WTC11 (cell line): ENCODE data around the gene NDUFAF7. TPM values are rescaled to one million over a fixed set of nuclear protein-coding genes. Genes with fewer than 3 reads are reported as not detected.
"Not testable (repeated sequence)": the region's sequence is repeated elsewhere in the genome, so short reads cannot be mapped to it uniquely, and the experiment has no call there.

Experiments used
- ATAC-seq: fragments of 200-7000 bp; cut with Tn5 transposase; 2 replicates; pipeline ENCODE4 v1.10.0; 2021; ENCODE audit warnings: mild to moderate bottlenecking, moderate library complexity
- CTCF ChIA-PET: fragments of 300-600 bp; sonication (Branson Sonifier 250); formaldehyde crosslinking; loops from one replicate; lab custom pipeline; 2021; ENCODE audit warnings: antibody characterized with exemption; lab: Charles Lee
- POLR2A ChIA-PET: fragments of 350-600 bp; sonication (Branson Sonifier 250); formaldehyde crosslinking; loops from one replicate; lab custom pipeline; 2021; ENCODE audit warnings: antibody characterized with exemption; lab: Charles Lee
- DNase-seq: peaks from one replicate; pipeline ENCODE4 v3.0.0; 2021; ENCODE audit warnings: low spot score
- H3K27ac Mint-ChIP-seq: 2 replicates; pipeline ENCODE4 v1.8.0; 2021; ENCODE audit warnings: mixed read lengths
- H3K27me3 Mint-ChIP-seq: 2 replicates; pipeline ENCODE4 v1.8.0; 2021; ENCODE audit warnings: low read depth, mild to moderate bottlenecking, moderate library complexity, mixed read lengths
- H3K36me3 Mint-ChIP-seq: 2 replicates; pipeline ENCODE4 v1.8.0; 2021; ENCODE audit warnings: mixed read lengths
- H3K4me1 Mint-ChIP-seq: 2 replicates; pipeline ENCODE4 v1.8.0; 2022; ENCODE audit warnings: mixed read lengths
- H3K4me3 Mint-ChIP-seq: 2 replicates; pipeline ENCODE4 v1.8.0; 2021; ENCODE audit warnings: mild to moderate bottlenecking, moderate library complexity, mixed read lengths
- H3K9me3 Mint-ChIP-seq: 2 replicates; pipeline ENCODE4 v1.8.0; 2021; ENCODE audit warnings: mixed read lengths
- CBFB ChIP-seq: sonication (generic); formaldehyde crosslinking; IDR thresholded peaks from 2 replicates; pipeline ENCODE4 v1.8.1; 2022; ENCODE audit warnings: mild to moderate bottlenecking, low read depth, missing genetic modification reagents
- ELF4 ChIP-seq: sonication (generic); formaldehyde crosslinking; IDR thresholded peaks from 2 replicates; pipeline ENCODE4 v1.8.1; 2022; ENCODE audit warnings: low read depth, mild to moderate bottlenecking, moderate library complexity, missing genetic modification reagents
- ESRRA ChIP-seq: sonication (generic); formaldehyde crosslinking; IDR thresholded peaks from 2 replicates; pipeline ENCODE4 v1.8.1; 2022; ENCODE audit warnings: mild to moderate bottlenecking, missing genetic modification reagents, borderline replicate concordance
- FOXP1 ChIP-seq: sonication (generic); formaldehyde crosslinking; IDR thresholded peaks from 2 replicates; pipeline ENCODE4 v1.8.0; 2022; ENCODE audit warnings: missing genetic modification reagents, mild to moderate bottlenecking, moderate library complexity, borderline replicate concordance
- GTF2I ChIP-seq: fragments of 250-450 bp; sonication (Bioruptor Pico); conservative IDR thresholded peaks from 2 replicates; pipeline ENCODE4 v1.4.0; 2021; ENCODE audit warnings: mild to moderate bottlenecking
- NR2C2 ChIP-seq: sonication (generic); formaldehyde crosslinking; IDR thresholded peaks from 2 replicates; pipeline ENCODE4 v1.8.0; 2022; ENCODE audit warnings: mild to moderate bottlenecking, missing genetic modification reagents
- ZNF121 ChIP-seq: sonication (generic); formaldehyde crosslinking; IDR thresholded peaks from 2 replicates; pipeline ENCODE4 v1.8.0; 2023; ENCODE audit warnings: missing genetic modification reagents
- ZNF396 ChIP-seq: fragments of 250-450 bp; sonication (Bioruptor Pico); IDR thresholded peaks from 2 replicates; pipeline ENCODE4 v1.8.0; 2021; ENCODE audit warnings: mild to moderate bottlenecking, moderate library complexity, borderline replicate concordance
- ZNF416 ChIP-seq: fragments of 250-450 bp; sonication (Bioruptor Pico); IDR thresholded peaks from 2 replicates; pipeline ENCODE4 v1.9.0; 2021; ENCODE audit warnings: mild to moderate bottlenecking, inconsistent platforms
- total RNA-seq: library from RNA; stranded (reverse); gene quantifications from 3 replicates; pipeline ENCODE4 v1.2.3, GENCODE V29; 2021
- TF ChIP-seq, protein P1 (sequence below): sonication (generic); formaldehyde crosslinking; IDR thresholded peaks from 2 replicates; pipeline ENCODE4 v1.8.1; 2023; ENCODE audit warnings: mild to moderate bottlenecking, moderate library complexity, missing genetic modification reagents
- TF ChIP-seq, protein P2 (sequence below): sonication (generic); formaldehyde crosslinking; IDR thresholded peaks from 2 replicates; pipeline ENCODE4 v1.8.1; 2022; ENCODE audit warnings: mild to moderate bottlenecking, missing genetic modification reagents, moderate library complexity, borderline replicate concordance
- TF ChIP-seq, protein P3 (sequence below): fragments of 250-450 bp; sonication (Bioruptor Pico); IDR thresholded peaks from 2 replicates; pipeline ENCODE4 v1.8.0; 2021; ENCODE audit warnings: mild to moderate bottlenecking
- TF ChIP-seq, protein P4 (sequence below): sonication (generic); formaldehyde crosslinking; IDR thresholded peaks from 2 replicates; pipeline ENCODE4 v1.8.1; 2023; ENCODE audit warnings: mild to moderate bottlenecking, missing genetic modification reagents, moderate library complexity
- TF ChIP-seq, protein P5 (sequence below): sonication (generic); formaldehyde crosslinking; conservative IDR thresholded peaks from 2 replicates; pipeline ENCODE4 v1.8.1; 2023; ENCODE audit warnings: mild to moderate bottlenecking, low read depth, missing genetic modification reagents, moderate library complexity
- TF ChIP-seq, protein P6 (sequence below): sonication (generic); formaldehyde crosslinking; IDR thresholded peaks from 2 replicates; pipeline ENCODE4 v1.8.1; 2022; ENCODE audit warnings: low read depth, missing genetic modification reagents, borderline replicate concordance
- TF ChIP-seq, protein P7 (sequence below): sonication (generic); formaldehyde crosslinking; IDR thresholded peaks from 2 replicates; pipeline ENCODE4 v1.8.0; 2022; ENCODE audit warnings: mild to moderate bottlenecking, missing genetic modification reagents
- TF ChIP-seq, protein P8 (sequence below): sonication (generic); formaldehyde crosslinking; IDR thresholded peaks from 2 replicates; pipeline ENCODE4 v1.8.0; 2023; ENCODE audit warnings: mild to moderate bottlenecking, missing genetic modification reagents

NDUFAF7 gene
- total RNA-seq, 1 experiment from 2014 or later: 57.8 TPM

DNA sequence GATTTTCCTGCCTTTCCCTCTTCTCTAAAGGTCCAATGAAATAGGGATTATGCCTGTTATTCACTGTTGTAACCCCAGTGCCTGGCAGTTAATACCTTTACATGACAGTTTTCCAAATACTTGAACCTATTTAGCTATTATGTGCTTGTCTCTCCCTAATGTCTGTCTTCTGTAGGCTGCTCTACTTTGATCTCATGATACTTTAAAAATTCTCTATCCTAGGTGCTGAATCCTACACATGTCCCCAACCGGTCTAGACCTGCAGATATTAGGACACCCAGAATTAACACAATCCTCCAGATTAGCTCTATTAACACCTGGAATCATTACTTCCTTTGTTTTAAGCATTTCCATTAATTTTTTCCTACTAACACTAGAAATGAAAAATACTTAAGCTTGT is 7.4 kb upstream of the NDUFAF7 start (continued):
- TF ChIP-seq, protein P1, sequence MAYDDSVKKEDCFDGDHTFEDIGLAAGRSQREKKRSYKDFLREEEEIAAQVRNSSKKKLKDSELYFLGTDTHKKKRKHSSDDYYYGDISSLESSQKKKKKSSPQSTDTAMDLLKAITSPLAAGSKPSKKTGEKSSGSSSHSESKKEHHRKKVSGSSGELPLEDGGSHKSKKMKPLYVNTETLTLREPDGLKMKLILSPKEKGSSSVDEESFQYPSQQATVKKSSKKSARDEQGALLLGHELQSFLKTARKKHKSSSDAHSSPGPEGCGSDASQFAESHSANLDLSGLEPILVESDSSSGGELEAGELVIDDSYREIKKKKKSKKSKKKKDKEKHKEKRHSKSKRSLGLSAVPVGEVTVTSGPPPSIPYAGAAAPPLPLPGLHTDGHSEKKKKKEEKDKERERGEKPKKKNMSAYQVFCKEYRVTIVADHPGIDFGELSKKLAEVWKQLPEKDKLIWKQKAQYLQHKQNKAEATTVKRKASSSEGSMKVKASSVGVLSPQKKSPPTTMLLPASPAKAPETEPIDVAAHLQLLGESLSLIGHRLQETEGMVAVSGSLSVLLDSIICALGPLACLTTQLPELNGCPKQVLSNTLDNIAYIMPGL (CRISPR knock-in tag): no peak
- TF ChIP-seq ZNF121 (CRISPR knock-in tag): no peak
- no peak for TF ChIP-seq NR2C2 (CRISPR knock-in tag)

DNA sequence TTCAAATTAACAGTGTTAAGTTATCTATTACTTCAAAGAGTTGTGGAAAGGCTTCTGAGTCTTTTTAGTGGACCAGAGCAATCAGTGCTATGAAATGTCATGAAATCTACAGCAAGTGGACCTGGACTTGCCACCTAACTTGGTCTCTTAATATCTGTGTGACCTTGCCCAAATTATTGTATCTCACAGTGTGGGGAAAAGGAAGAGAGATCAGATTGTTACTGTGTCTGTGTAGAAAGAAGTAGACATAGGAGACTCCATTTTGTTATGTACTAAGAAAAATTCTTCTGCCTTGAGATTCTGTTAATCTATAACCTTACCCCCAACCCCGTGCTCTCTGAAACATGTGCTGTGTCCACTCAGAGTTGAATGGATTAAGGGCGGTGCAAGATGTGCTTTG is 6.3 kb upstream of the NDUFAF7 start:
- H3K9me3 Mint-ChIP-seq, POLR2A ChIA-PET, ATAC-seq, DNase-seq, CTCF ChIA-PET, H3K27me3 Mint-ChIP-seq: not testable (repeated sequence)
- Mint-ChIP-seq H3K36me3 (peaks cover 68% of the 10 kb centered on the region), H3K4me1 (peaks cover 67% of the 10 kb centered on the region), H3K4me3 (peak overlapping the region; percentile 54), H3K27ac (peak overlapping the region; percentile 96)

DNA sequence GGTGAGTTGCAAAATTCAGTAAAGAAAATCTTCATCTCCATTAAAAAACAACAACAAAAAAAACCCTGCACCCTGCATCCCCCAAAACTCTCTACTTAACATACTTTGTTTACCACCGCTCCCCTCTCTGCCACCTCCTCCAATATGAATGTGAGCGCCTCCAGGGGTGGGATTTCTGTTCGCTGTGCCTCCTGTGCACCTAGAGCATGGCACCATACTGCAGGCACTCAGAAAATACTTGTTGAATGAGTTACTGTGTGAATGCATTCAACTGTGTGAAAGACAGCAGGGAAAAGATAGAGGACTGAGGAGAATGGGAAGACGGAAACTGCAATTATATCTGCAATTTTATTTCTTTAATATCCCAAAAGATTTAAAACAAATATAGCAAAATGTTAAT is 4.6 kb upstream of the NDUFAF7 start:
- Mint-ChIP-seq H3K27me3 (no peaks in the 10 kb centered on the region), H3K4me3 (peak overlapping the region; percentile 70), H3K27ac (peak overlapping the region; percentile 98), H3K36me3 (peaks cover 51% of the 10 kb centered on the region), H3K9me3 (no peaks in the 10 kb centered on the region), H3K4me1 (peaks cover 67% of the 10 kb centered on the region)
- CTCF ChIA-PET: no interaction called here
- POLR2A ChIA-PET: no interaction called here
- ATAC-seq: peak; percentile 24
- no peak for DNase-seq
- TF ChIP-seq, protein P2, sequence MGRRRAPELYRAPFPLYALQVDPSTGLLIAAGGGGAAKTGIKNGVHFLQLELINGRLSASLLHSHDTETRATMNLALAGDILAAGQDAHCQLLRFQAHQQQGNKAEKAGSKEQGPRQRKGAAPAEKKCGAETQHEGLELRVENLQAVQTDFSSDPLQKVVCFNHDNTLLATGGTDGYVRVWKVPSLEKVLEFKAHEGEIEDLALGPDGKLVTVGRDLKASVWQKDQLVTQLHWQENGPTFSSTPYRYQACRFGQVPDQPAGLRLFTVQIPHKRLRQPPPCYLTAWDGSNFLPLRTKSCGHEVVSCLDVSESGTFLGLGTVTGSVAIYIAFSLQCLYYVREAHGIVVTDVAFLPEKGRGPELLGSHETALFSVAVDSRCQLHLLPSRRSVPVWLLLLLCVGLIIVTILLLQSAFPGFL (CRISPR knock-in tag): no peak
- TF ChIP-seq, protein P1 (CRISPR knock-in tag): no peak
- TF ChIP-seq ZNF396 (no peak), GTF2I (no peak), FOXP1 (CRISPR knock-in tag) (no peak), ZNF416 (CRISPR knock-in tag) (no peak), ESRRA (CRISPR knock-in tag) (no peak), CBFB (CRISPR knock-in tag) (no peak), ELF4 (CRISPR knock-in tag) (no peak)
- TF ChIP-seq, protein P3, sequence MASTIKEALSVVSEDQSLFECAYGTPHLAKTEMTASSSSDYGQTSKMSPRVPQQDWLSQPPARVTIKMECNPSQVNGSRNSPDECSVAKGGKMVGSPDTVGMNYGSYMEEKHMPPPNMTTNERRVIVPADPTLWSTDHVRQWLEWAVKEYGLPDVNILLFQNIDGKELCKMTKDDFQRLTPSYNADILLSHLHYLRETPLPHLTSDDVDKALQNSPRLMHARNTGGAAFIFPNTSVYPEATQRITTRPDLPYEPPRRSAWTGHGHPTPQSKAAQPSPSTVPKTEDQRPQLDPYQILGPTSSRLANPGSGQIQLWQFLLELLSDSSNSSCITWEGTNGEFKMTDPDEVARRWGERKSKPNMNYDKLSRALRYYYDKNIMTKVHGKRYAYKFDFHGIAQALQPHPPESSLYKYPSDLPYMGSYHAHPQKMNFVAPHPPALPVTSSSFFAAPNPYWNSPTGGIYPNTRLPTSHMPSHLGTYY (CRISPR knock-in tag): no peak
- TF ChIP-seq, protein P4, sequence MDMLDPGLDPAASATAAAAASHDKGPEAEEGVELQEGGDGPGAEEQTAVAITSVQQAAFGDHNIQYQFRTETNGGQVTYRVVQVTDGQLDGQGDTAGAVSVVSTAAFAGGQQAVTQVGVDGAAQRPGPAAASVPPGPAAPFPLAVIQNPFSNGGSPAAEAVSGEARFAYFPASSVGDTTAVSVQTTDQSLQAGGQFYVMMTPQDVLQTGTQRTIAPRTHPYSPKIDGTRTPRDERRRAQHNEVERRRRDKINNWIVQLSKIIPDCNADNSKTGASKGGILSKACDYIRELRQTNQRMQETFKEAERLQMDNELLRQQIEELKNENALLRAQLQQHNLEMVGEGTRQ (CRISPR knock-in tag): no peak
- TF ChIP-seq, protein P5, sequence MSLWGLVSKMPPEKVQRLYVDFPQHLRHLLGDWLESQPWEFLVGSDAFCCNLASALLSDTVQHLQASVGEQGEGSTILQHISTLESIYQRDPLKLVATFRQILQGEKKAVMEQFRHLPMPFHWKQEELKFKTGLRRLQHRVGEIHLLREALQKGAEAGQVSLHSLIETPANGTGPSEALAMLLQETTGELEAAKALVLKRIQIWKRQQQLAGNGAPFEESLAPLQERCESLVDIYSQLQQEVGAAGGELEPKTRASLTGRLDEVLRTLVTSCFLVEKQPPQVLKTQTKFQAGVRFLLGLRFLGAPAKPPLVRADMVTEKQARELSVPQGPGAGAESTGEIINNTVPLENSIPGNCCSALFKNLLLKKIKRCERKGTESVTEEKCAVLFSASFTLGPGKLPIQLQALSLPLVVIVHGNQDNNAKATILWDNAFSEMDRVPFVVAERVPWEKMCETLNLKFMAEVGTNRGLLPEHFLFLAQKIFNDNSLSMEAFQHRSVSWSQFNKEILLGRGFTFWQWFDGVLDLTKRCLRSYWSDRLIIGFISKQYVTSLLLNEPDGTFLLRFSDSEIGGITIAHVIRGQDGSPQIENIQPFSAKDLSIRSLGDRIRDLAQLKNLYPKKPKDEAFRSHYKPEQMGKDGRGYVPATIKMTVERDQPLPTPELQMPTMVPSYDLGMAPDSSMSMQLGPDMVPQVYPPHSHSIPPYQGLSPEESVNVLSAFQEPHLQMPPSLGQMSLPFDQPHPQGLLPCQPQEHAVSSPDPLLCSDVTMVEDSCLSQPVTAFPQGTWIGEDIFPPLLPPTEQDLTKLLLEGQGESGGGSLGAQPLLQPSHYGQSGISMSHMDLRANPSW: no peak
- TF ChIP-seq, protein P6, sequence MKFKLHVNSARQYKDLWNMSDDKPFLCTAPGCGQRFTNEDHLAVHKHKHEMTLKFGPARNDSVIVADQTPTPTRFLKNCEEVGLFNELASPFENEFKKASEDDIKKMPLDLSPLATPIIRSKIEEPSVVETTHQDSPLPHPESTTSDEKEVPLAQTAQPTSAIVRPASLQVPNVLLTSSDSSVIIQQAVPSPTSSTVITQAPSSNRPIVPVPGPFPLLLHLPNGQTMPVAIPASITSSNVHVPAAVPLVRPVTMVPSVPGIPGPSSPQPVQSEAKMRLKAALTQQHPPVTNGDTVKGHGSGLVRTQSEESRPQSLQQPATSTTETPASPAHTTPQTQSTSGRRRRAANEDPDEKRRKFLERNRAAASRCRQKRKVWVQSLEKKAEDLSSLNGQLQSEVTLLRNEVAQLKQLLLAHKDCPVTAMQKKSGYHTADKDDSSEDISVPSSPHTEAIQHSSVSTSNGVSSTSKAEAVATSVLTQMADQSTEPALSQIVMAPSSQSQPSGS (CRISPR knock-in tag): no peak
- TF ChIP-seq, protein P7, sequence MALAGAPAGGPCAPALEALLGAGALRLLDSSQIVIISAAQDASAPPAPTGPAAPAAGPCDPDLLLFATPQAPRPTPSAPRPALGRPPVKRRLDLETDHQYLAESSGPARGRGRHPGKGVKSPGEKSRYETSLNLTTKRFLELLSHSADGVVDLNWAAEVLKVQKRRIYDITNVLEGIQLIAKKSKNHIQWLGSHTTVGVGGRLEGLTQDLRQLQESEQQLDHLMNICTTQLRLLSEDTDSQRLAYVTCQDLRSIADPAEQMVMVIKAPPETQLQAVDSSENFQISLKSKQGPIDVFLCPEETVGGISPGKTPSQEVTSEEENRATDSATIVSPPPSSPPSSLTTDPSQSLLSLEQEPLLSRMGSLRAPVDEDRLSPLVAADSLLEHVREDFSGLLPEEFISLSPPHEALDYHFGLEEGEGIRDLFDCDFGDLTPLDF (CRISPR knock-in tag): no peak
- TF ChIP-seq, protein P8, sequence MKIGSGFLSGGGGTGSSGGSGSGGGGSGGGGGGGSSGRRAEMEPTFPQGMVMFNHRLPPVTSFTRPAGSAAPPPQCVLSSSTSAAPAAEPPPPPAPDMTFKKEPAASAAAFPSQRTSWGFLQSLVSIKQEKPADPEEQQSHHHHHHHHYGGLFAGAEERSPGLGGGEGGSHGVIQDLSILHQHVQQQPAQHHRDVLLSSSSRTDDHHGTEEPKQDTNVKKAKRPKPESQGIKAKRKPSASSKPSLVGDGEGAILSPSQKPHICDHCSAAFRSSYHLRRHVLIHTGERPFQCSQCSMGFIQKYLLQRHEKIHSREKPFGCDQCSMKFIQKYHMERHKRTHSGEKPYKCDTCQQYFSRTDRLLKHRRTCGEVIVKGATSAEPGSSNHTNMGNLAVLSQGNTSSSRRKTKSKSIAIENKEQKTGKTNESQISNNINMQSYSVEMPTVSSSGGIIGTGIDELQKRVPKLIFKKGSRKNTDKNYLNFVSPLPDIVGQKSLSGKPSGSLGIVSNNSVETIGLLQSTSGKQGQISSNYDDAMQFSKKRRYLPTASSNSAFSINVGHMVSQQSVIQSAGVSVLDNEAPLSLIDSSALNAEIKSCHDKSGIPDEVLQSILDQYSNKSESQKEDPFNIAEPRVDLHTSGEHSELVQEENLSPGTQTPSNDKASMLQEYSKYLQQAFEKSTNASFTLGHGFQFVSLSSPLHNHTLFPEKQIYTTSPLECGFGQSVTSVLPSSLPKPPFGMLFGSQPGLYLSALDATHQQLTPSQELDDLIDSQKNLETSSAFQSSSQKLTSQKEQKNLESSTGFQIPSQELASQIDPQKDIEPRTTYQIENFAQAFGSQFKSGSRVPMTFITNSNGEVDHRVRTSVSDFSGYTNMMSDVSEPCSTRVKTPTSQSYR: no peak
